NOMO-1 treated with DMSO at 0.1 percent for 48 hours (cell line): Measurements from ENCODE around the gene PDAP1.
A peak's percentile ranks its signal among the peaks of the same experiment; 100 is the strongest.
"Not testable (repeated sequence)": the region's sequence is repeated elsewhere in the genome, so short reads cannot be mapped to it uniquely, and the experiment has no call there.

Experiments
- DNase-seq: peaks from one replicate; lab custom pipeline; 2025; ENCODE audit not compliant: unreplicated experiment; lab: John Stamatoyannopoulos, UW

Gene PDAP1

DNA sequence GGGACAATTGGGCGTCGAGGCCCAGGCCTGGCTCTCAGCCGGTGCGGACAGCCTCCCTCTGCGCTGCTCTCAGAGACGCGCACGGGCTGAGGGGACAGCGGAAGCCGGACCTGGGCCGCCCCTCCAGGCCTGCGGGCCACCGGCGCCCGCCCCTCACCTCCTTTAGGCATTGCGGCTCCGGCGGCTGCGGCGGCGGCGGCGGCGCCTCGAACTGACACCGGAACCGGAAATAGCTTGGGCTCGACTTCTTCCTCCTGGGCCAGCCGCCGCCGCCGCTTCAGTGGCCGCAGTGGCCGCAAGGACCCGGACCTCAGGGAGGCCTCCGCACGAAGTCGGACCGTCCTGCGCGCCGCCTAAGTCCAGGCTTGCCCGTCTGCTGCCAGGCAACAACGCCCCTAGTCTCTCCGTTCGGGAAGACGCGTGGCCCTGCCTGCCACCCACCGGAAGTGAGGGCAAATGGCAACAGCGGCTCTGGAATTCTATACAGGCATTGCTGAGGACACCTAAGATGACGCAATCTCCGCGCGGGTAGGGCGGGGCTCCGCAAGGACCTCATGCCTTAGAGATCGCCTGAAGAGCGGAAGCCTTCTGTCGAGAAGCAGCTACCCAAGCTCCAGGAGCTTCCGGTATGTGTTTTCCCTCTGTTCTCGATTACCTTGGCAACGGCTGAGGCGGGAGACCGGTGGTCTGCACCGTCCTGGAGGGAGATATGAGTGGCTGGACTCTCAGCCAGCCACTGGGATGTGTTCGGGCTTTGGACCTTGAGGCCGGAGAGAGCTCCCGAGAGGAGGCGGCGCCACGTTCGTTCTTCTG, at the start of gene PDAP1, which contains the start of gene BUD31:
PDAP1 (minus strand) TSS at position 219 of the 813 bp plus-strand sequence; CDS start at position 170, 49 bp downstream.
BUD31 (plus strand) TSS at position 591 of the 813 bp plus-strand sequence. CDS start 2,124 bp downstream, outside the sequence.
- peak; percentile 97 for DNase-seq

- DNase-seq, result no peak
These were observed 49.5 kb upstream of the PDAP1 start for GRCh38 chr7:99457650-99458493.

GRCh38 chr7:99457050-99457649, 48.8 kb upstream of the PDAP1 start:
- DNase-seq, result no peak

GRCh38 chr7:99456288-99456687, 47.9 kb upstream of the PDAP1 start:
- DNase-seq, result no peak

DNA sequence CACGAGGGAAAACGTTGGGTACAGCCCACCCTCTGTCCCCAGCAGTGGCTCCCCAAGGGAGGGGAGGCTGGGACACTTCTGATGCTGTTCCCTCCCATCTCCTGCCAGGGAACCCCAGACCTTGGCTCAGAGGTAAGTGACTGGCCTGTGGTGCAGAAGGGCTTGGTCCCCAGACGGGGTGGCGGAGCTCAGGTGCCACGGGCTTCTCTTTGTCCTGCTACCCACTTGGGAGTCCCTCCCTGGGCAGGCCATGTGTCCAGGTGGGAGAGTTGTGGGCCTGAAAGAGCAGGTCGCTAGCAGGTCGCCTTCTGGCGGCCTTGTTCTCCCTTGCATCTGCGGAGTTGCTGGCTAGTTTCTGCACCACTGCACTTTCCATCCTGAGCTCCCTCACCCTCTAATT, 47.5 kb upstream of the PDAP1 start:
- no peak for DNase-seq

- DNase-seq, result no peak
These were observed 44.7 kb upstream of the PDAP1 start for GRCh38 chr7:99453105-99453504.

GRCh38 chr7:99452541-99452940, 44.1 kb upstream of the PDAP1 start:
- DNase-seq, result no peak

- DNase-seq, result no peak
These were observed 43.5 kb upstream of the PDAP1 start for GRCh38 chr7:99451936-99452335.

- DNase-seq, result no peak
These were observed 40.9 kb upstream of the PDAP1 start for GRCh38 chr7:99449326-99449725.

GRCh38 chr7:99448855-99449254, 40.5 kb upstream of the PDAP1 start:
- DNase-seq, result no peak

DNA sequence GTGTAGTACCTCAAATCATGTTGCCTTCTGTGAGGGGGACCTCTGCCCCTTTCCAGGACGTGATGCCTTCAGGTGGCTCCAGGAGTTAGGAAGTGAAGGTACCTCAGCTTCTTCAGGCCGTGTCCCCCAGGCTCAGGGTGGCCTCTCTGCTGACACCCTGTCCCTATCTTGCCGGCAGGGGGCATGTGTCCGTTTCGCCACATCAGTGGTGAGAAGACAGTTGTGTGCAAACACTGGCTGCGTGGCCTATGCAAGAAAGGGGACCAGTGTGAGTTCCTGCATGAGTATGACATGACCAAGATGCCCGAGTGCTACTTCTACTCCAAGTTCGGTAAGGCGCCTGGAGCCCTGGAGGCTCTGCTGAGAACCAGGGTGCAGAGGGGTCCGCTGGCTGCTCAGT, 39.5 kb upstream of the PDAP1 start:
- peak; percentile 12 for DNase-seq

DNA sequence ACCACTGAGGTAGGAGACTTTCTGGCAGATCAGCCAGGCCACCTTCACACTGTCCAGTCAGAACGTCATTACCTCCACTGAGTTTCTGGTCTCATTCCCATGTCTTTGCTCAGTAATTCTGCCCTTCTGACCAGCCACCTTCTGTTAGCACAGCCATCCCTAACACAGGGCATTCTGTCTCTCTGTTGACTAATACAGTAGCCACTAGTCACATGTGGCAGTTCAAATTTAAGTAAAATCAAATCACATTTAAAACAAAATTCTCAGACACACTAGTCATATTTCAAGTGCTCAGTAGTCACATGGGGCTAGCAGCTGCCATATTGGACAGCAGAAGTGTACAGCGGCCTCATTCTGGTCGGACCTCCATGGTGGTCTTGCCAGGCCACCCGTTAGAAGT, 37.7 kb upstream of the PDAP1 start:
- DNase-seq, result no peak

GRCh38 chr7:99440195-99440594, 31.8 kb upstream of the PDAP1 start:
- DNase-seq, result no peak

DNA sequence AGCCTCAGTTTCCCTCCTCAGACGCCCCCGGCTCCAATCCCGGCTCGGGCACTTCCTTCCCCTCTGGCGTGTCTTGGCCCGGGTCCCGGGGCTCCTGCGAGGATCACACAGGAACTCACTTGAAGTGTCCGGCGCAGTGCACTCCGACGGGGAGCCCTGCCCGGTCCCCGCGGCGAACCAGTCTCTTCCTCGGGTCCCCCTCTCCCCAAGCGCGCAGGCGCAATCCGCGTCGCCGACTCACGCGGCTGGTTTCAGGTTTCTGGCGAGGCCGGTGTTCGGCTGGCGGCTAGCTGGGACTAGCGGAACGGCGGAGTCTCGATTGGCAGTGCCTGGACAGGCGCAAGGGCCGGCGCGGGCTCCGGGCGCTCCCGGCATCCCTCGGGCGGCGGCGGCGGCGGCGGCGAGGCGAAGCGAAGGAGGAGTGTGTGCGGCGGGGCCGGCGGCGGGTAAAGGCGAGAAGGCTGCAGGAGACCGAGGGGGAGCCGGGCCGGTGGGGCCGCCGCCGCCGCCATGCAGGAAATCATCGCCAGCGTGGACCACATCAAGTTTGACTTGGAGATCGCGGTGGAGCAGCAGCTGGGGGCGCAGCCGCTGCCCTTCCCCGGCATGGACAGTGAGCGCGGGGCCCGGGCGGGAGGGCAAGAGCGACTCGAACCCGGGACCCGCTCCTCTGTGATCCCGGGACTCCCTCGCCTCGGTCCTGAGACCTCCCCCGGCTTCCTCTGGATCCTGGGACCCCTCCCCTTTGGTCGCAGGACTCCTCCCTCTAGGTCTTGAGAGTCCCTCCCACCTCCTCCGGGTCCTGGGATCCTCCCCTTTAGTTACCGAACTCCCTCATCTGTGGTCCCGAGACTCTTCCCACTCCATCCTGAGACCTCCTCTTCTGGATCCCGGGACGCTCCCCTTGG, 30.4 kb upstream of the PDAP1 start, which contains the start of the genes CPSF4 and PTCD1:
CPSF4 (plus strand) TSS at position 371 of the 908 bp plus-strand sequence; CDS start at position 511, 140 bp downstream.
PTCD1 (minus strand) TSS at position 226 of the 908 bp plus-strand sequence. CDS start 3,556 bp downstream, outside the sequence.
- peak; percentile 98 for DNase-seq

- peak; percentile 14 for DNase-seq
These were observed 29.7 kb upstream of the PDAP1 start for GRCh38 chr7:99437946-99438572.

- no peak for DNase-seq
These were observed 24.8 kb upstream of the PDAP1 start for GRCh38 chr7:99433158-99433557.

DNA sequence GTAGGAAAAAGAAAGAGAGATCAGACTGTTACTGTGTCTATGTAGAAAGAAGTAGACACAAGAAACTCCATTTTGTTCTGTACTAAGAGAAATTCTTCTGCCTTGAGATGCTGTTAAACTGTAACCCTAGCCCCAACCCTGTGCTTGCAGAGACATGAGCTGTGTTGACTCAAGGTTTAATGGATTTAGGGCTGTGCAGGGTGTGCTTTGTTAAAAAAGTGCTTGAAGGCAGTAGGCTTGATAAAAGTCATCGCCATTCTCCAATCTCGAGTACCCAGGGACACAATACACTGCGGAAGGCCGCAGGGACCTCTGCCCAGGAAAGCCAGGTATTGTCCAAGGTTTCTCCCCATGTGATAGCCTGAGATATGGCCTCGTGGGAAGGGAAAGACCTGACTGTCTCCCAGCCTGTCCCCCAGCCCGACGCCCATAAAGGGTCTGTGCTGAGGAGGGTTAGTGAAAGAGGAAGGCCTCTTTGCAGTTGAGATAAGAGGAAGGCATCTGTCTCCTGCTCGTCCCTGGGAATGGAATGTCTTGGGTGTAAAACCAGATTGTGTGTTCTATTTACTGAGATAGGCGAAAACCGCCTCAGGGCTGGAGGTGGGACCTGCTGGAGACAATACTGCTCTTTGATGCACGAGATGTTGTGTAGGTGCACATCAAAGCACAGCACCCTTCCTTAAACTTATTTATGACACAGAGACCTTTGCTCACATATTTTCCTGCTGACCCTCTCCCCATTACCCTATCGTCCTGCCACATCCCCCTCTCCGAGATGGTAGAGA, 23.6 kb upstream of the PDAP1 start:
- DNase-seq, result not testable (repeated sequence)

- no peak for DNase-seq
These were observed 21.4 kb upstream of the PDAP1 start for GRCh38 chr7:99429756-99430155.
